Measurements from ENCODE around the gene RBBP8NL. TPM values are rescaled to one million over a fixed set of nuclear protein-coding genes. Genes with fewer than 3 reads are reported as not detected.

Gene RBBP8NL
- total RNA-seq, 1 experiment from 2014 or later, result not detected

DNA sequence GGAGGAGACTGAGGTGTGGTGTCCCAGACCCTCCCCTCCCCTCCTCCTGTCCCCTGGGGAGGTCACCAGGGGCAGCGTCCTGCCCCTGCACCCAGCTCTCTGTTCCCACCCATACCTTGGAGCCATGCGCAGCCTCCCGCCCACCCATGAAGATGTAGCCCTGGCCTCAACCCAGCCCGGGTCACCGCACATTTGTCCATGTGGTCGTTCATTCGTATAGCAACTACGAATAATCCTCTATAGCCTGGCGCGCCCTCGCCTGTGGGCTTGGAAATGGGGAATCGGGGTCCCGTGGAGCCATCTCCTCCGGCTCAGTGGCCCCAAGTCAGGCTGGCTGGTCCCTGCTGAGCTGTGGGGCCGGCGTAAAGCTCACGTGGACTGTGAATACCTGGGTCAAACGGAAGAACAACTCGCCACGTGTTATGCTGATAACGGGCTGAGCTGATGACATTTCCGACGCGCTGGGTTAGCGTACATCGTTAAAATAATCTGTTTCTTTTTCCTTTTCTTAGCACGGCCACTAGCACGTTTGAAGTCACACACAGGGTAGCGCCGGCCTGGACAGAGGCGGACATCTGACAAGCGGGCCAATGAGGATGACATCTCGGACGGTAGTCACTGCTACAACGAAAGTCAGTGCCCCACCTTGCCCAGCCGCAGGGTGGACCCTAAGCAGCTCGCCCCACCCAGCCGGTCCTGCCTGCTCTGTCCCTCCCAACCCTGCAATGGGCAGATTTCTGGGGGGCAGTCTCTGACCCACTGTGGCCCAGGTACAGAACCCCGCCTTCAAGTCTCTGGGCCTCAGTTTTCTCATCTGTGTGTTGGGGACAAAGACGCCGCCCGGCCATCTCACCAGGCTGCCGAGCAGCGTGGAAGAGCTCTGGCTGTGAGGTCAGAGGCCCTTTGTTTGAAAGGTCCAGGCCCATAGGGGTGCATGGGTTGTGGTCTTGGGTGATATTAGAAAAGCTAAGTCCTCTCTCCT is 19.8 kb upstream of the RBBP8NL start:
- DNase-seq (ENCODE audit: low read depth, low spot score) (no peak), ATAC-seq (no peak)
- Histone ChIP-seq H3K4me1 (ENCODE audit: control insufficient read depth, insufficient read depth, low read length) (peaks cover 2% of the 10 kb centered on the region; the same call in 1 of the 2 replicates), H3K36me3 (ENCODE audit: control insufficient read depth, insufficient read depth, low read length) (no peaks in the 10 kb centered on the region), H3K27me3 (ENCODE audit: control insufficient read depth, insufficient read depth, low read length) (no peaks in the 10 kb centered on the region), H3K27ac (ENCODE audit: low read length) (no peak overlapping the region), H3K9me3 (ENCODE audit: control insufficient read depth, insufficient read depth, low read depth, low read length) (no peaks in the 10 kb centered on the region), H3K4me3 (ENCODE audit: low read depth in 2 of 2, low read length in 2 of 2) (no peak overlapping the region)
- no peak for TF ChIP-seq TCF7L2 (IDR thresholded peaks at IDR 0.05; ENCODE audit: low read depth, low read length)
- TF ChIP-seq, protein P1, sequence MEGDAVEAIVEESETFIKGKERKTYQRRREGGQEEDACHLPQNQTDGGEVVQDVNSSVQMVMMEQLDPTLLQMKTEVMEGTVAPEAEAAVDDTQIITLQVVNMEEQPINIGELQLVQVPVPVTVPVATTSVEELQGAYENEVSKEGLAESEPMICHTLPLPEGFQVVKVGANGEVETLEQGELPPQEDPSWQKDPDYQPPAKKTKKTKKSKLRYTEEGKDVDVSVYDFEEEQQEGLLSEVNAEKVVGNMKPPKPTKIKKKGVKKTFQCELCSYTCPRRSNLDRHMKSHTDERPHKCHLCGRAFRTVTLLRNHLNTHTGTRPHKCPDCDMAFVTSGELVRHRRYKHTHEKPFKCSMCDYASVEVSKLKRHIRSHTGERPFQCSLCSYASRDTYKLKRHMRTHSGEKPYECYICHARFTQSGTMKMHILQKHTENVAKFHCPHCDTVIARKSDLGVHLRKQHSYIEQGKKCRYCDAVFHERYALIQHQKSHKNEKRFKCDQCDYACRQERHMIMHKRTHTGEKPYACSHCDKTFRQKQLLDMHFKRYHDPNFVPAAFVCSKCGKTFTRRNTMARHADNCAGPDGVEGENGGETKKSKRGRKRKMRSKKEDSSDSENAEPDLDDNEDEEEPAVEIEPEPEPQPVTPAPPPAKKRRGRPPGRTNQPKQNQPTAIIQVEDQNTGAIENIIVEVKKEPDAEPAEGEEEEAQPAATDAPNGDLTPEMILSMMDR (IDR thresholded peaks at IDR 0.05), result no peak
- TF ChIP-seq, protein P2, sequence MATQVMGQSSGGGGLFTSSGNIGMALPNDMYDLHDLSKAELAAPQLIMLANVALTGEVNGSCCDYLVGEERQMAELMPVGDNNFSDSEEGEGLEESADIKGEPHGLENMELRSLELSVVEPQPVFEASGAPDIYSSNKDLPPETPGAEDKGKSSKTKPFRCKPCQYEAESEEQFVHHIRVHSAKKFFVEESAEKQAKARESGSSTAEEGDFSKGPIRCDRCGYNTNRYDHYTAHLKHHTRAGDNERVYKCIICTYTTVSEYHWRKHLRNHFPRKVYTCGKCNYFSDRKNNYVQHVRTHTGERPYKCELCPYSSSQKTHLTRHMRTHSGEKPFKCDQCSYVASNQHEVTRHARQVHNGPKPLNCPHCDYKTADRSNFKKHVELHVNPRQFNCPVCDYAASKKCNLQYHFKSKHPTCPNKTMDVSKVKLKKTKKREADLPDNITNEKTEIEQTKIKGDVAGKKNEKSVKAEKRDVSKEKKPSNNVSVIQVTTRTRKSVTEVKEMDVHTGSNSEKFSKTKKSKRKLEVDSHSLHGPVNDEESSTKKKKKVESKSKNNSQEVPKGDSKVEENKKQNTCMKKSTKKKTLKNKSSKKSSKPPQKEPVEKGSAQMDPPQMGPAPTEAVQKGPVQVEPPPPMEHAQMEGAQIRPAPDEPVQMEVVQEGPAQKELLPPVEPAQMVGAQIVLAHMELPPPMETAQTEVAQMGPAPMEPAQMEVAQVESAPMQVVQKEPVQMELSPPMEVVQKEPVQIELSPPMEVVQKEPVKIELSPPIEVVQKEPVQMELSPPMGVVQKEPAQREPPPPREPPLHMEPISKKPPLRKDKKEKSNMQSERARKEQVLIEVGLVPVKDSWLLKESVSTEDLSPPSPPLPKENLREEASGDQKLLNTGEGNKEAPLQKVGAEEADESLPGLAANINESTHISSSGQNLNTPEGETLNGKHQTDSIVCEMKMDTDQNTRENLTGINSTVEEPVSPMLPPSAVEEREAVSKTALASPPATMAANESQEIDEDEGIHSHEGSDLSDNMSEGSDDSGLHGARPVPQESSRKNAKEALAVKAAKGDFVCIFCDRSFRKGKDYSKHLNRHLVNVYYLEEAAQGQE (IDR thresholded peaks at IDR 0.05; ENCODE audit: insufficient read depth in 1 of 2, low read depth in 2 of 2, low read length in 1 of 2), result no peak
- TF ChIP-seq SIN3A (IDR thresholded peaks at IDR 0.05; ENCODE audit: borderline replicate concordance, insufficient read depth, low read depth, low read length), result no peak
- no peak for TF ChIP-seq POLR2AphosphoS5 (IDR thresholded peaks at IDR 0.05; ENCODE audit: low read depth, low read length)
- intact Hi-C loops (cut with micrococcal nuclease; ENCODE audit: unreplicated experiment) (no loop called here), in situ Hi-C loops (cut with HindIII; ENCODE audit: low pct_unique_long_range_greater_than_20kb, low sequenced_read_pairs) (no loop called here)
- no TSS peak for BruUV-seq (replicated peaks)
- POLR2A ChIA-PET, result no interaction called here
- CTCF ChIA-PET, result no interaction called here

DNA sequence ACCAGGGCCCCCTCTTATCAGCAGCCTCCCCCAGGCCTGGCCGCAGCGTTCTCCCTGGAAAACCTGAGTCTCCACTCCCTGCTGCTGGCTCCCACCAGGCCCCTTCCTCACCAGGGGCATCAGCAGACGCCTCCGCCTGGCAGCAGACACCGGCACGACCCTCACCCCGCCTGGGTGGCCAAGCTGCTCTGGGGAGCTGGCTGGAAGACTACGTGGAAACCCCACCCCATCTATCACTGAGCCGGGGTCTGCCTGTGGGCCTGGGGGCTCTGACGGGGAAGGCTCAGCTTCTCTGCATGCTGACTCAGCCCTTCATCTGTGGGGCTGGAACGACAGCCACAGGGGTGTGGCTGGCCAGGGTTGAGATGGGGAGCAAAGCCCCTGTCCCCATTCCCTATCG is 19.1 kb upstream of the RBBP8NL start:
- intact Hi-C loops (cut with micrococcal nuclease; ENCODE audit: unreplicated experiment) (no loop called here), in situ Hi-C loops (cut with HindIII; ENCODE audit: low pct_unique_long_range_greater_than_20kb, low sequenced_read_pairs) (no loop called here)
- ATAC-seq, result no peak
- POLR2A ChIA-PET, result no interaction called here
- DNase-seq (ENCODE audit: low read depth, low spot score), result no peak
- no TSS peak for BruUV-seq (replicated peaks)
- Histone ChIP-seq H3K27me3 (ENCODE audit: control insufficient read depth, insufficient read depth, low read length) (no peaks in the 10 kb centered on the region), H3K4me3 (ENCODE audit: low read depth in 2 of 2, low read length in 2 of 2) (no peak overlapping the region), H3K27ac (ENCODE audit: low read length) (no peak overlapping the region), H3K9me3 (ENCODE audit: control insufficient read depth, insufficient read depth, low read depth, low read length) (no peaks in the 10 kb centered on the region), H3K36me3 (ENCODE audit: control insufficient read depth, insufficient read depth, low read length) (no peaks in the 10 kb centered on the region), H3K4me1 (ENCODE audit: control insufficient read depth, insufficient read depth, low read length) (peaks cover 2% of the 10 kb centered on the region; the same call in 1 of the 2 replicates)
- TF ChIP-seq, protein P2 (IDR thresholded peaks at IDR 0.05; ENCODE audit: insufficient read depth in 1 of 2, low read depth in 2 of 2, low read length in 1 of 2), result no peak
- TF ChIP-seq, protein P1 (IDR thresholded peaks at IDR 0.05), result no peak
- no peak for TF ChIP-seq POLR2AphosphoS5 (IDR thresholded peaks at IDR 0.05; ENCODE audit: low read depth, low read length)
- no peak for TF ChIP-seq SIN3A (IDR thresholded peaks at IDR 0.05; ENCODE audit: borderline replicate concordance, insufficient read depth, low read depth, low read length)
- no peak for TF ChIP-seq TCF7L2 (IDR thresholded peaks at IDR 0.05; ENCODE audit: low read depth, low read length)
- CTCF ChIA-PET, result no interaction called here
